Esophagus squamous epithelium (tissue), 4 donors: Measurements from ENCODE around the gene KIAA1614.

Experiments
- POLR2A ChIP-seq, 4 donors: fragments of 450-650 bp; IDR thresholded peaks; one replicate each; pipeline ENCODE4 v1.6.1; 2017; ENCODE audit warnings: antibody characterized with exemption in 4 of 4, mild to moderate bottlenecking in 4 of 4, moderate library complexity in 3 of 4
- TF ChIP-seq, protein P1 (sequence below), 6 experiments: fragments of 450-650 bp in 4 of 6; fragments of 200-600 bp in 2 of 6; sonication (generic) in 2 of 6; IDR thresholded peaks; one replicate each; pipeline ENCODE4 v1.5.1; 2016 to 2019; ENCODE audit warnings: antibody characterized with exemption in 6 of 6, mild to moderate bottlenecking in 4 of 6, moderate library complexity in 4 of 6

DNA sequence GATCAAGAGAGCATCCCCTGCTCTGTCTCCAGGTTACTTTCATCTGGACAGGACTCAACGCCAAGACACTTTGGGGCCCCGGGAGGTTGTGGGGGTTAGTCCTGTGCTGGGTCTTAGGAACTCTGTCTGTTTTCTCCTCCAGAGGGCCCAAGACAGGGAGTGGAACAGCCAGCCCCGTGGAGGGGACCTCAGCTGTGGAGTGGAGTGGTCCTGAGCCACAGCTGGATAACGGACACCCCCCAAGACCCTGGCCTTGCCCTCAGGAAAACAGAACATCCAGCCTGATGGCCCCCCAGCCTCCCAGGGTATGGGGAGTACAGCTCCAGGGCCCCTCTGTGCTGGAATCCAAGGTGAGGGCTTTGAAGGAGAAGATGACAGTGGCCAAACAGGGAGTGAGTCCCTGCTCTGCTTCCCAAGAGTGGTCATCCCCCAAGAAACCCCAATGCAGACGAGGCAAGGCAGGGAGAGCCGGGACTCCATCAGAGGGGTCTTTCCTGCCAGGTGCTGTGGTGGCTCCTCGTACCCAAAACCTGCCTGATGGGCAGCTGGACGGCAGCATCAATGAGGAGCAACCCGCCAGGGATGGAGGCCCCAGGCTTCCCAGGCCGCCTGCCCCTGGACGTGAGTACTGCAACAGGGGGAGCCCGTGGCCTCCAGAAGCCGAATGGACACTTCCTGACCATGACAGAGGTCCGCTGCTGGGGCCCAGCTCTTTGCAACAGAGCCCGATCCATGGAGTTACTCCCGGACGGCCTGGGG lies 3.5 kb downstream of the KIAA1614 start:
- no peak for TF ChIP-seq POLR2A (IDR thresholded peaks at IDR 0.05)
- TF ChIP-seq, protein P1, sequence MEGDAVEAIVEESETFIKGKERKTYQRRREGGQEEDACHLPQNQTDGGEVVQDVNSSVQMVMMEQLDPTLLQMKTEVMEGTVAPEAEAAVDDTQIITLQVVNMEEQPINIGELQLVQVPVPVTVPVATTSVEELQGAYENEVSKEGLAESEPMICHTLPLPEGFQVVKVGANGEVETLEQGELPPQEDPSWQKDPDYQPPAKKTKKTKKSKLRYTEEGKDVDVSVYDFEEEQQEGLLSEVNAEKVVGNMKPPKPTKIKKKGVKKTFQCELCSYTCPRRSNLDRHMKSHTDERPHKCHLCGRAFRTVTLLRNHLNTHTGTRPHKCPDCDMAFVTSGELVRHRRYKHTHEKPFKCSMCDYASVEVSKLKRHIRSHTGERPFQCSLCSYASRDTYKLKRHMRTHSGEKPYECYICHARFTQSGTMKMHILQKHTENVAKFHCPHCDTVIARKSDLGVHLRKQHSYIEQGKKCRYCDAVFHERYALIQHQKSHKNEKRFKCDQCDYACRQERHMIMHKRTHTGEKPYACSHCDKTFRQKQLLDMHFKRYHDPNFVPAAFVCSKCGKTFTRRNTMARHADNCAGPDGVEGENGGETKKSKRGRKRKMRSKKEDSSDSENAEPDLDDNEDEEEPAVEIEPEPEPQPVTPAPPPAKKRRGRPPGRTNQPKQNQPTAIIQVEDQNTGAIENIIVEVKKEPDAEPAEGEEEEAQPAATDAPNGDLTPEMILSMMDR (IDR thresholded peaks at IDR 0.05) = no peak
